ENCODE data around the gene SLC17A3.

DNA sequence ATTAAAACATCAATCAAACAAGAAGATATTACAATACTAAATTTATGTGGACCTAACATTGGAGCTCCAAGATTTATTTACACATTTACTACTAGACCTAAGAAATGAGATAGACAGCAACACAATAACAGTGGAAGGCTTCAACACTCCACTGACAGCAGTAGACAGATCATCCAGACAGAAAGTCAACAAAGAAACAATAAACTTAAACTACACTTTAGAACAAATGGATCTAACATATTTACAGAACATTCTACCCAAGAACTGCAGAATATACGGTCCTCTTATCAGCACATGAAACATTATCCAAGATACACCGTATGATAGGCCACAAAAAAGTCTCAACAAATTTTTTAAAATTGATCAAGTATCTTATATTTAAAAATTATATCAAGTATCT, 69.2 kb downstream of the SLC17A3 start:
- TF ChIP-seq, protein P1, sequence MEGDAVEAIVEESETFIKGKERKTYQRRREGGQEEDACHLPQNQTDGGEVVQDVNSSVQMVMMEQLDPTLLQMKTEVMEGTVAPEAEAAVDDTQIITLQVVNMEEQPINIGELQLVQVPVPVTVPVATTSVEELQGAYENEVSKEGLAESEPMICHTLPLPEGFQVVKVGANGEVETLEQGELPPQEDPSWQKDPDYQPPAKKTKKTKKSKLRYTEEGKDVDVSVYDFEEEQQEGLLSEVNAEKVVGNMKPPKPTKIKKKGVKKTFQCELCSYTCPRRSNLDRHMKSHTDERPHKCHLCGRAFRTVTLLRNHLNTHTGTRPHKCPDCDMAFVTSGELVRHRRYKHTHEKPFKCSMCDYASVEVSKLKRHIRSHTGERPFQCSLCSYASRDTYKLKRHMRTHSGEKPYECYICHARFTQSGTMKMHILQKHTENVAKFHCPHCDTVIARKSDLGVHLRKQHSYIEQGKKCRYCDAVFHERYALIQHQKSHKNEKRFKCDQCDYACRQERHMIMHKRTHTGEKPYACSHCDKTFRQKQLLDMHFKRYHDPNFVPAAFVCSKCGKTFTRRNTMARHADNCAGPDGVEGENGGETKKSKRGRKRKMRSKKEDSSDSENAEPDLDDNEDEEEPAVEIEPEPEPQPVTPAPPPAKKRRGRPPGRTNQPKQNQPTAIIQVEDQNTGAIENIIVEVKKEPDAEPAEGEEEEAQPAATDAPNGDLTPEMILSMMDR (IDR thresholded peaks at IDR 0.05; ENCODE audit: low read length), result no peak
- TF ChIP-seq EZH2phosphoT487 (IDR thresholded peaks at IDR 0.05; ENCODE audit: low read length) (no peak), EZH2 (optimal IDR thresholded peaks at IDR 0.05; ENCODE audit: low read depth, low read length) (no peak)

All from MM.1S (cell line).